ENCODE measurements around the gene PTGR2. TPM values are rescaled to one million over a fixed set of nuclear protein-coding genes. Genes with fewer than 3 reads are reported as not detected.

Gene PTGR2
- total and polyA plus RNA-seq, 2 of the 8 experiments (the other 6 are each of a cell fraction or from before 2014, with no cell fraction given) = 6.0 to 17.5 TPM

DNA sequence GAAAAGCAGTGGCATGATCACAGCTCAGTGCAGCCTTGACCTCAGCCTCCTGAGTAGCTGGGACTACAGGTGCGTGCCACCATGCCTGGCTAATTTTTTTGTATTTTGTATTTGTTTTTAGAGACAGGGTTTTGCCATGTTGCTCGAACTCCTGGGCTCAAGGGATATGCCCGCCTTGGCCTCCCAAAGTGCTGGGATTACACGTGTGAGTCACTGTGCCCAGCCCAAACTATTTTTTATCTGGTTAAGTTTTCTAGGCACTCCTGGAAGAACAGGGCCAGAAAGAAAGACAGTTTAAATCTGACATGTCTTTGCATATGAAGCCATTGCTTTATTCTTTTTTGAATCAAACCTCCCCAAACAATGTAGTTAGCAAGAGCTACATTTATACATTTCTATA, 27.5 kb upstream of the PTGR2 start:
- POLR2A ChIA-PET (ENCODE audit: partially characterized antibody) = no interaction called here
- no peaks in the 10 kb centered on the region; the same call in 1 of the 2 replicates for H3K23me2 ChIP-seq (ENCODE audit: low read depth, low read length)
- no peak overlapping the region for H4K8ac ChIP-seq (ENCODE audit: extremely low read depth, insufficient read depth, low read length)
- no peak overlapping the region for H2BK5ac ChIP-seq (ENCODE audit: low read depth, low read length)
- H3K9me3 ChIP-seq (ENCODE audit: insufficient read depth in 2 of 2, low read depth in 1 of 2, low read length in 1 of 2) = no peaks in the 10 kb centered on the region
- H3K56ac ChIP-seq (replicated peaks; ENCODE audit: insufficient read length, low read depth, low read length) = no peak overlapping the region
- no peak for DNase-seq (ENCODE audit: low read depth in 1 of 2, low spot score in 2 of 2)
- no peak overlapping the region for H2AFZ ChIP-seq (ENCODE audit: low read length)
- H3K18ac ChIP-seq (ENCODE audit: extremely low read depth, low read length) = no peak overlapping the region
- H3K27me3 ChIP-seq (replicated peaks in 1 of 4; ENCODE audit: control insufficient read depth in 3 of 4, extremely low read depth in 1 of 4, insufficient read depth in 3 of 4, low read length in 3 of 4) = no peaks in the 10 kb centered on the region; a peak in 1 of 7 replicates
- H3K9ac ChIP-seq (replicated peaks in 1 of 4; ENCODE audit: extremely low read depth in 1 of 4, low read depth in 3 of 4, low read length in 3 of 4) = no peak overlapping the region
- CTCF ChIA-PET (ENCODE audit: partially characterized antibody) = interaction anchor here (0.6 to 10.0 kb wide), 13 partner anchors 10 to 462 kb away, joined by 3 to 133 read pairs (median 3); no protein-coding TSS in a partner anchor
- H4K91ac ChIP-seq (replicated peaks; ENCODE audit: insufficient read length, low read length) = no peak overlapping the region
- no peak overlapping the region for H3K4me3 ChIP-seq (ENCODE audit: extremely low read depth in 1 of 4, insufficient read depth in 2 of 4, low read depth in 3 of 4, low read length in 4 of 4)
- H3K36me3 ChIP-seq (ENCODE audit: control insufficient read depth in 2 of 4, insufficient read depth in 4 of 4, low read length in 3 of 4) = no peaks in the 10 kb centered on the region
- no peak overlapping the region for H2BK20ac ChIP-seq (ENCODE audit: low read length)
- no peak overlapping the region for H2BK12ac ChIP-seq (ENCODE audit: low read depth, low read length)
- no peaks in the 10 kb centered on the region for H4K20me1 ChIP-seq (replicated peaks in 1 of 2; ENCODE audit: control insufficient read depth in 1 of 2, insufficient read depth in 2 of 2, low read length in 2 of 2)
- H2BK120ac ChIP-seq (replicated peaks; ENCODE audit: low read depth, low read length) = no peak overlapping the region
- H3K14ac ChIP-seq (ENCODE audit: insufficient read length) = no peak overlapping the region
- no peak overlapping the region for H2AK5ac ChIP-seq (ENCODE audit: low read depth, low read length)
- FAIRE-seq = no peak
- no peaks in the 10 kb centered on the region for H3K4me1 ChIP-seq (replicated peaks in 1 of 4; ENCODE audit: control insufficient read depth in 3 of 4, insufficient read depth in 4 of 4, low read length in 3 of 4)
- no peak overlapping the region for H3K4ac ChIP-seq (replicated peaks; ENCODE audit: insufficient read length, low read depth, low read length)
- H2BK15ac ChIP-seq (ENCODE audit: low read length) = no peak overlapping the region
- H3K23ac ChIP-seq (ENCODE audit: insufficient read length) = no peak overlapping the region
- 90% methylated on average over 4 of the region's 4 CpGs; no CpG with 5 or more reads in 1 of the 2 experiments for WGBS, 2 experiments (ENCODE audit: extremely low coverage in 1 of 2, insufficient coverage in 1 of 2, insufficient read length in 1 of 2, insufficient replicate concordance in 2 of 2, low coverage in 1 of 2, low lambda C conversion rate in 2 of 2, missing lambda C conversion rate in 1 of 2)
- no peak overlapping the region for H4K5ac ChIP-seq (ENCODE audit: insufficient read length, low read depth, low read length)
- no peaks in the 10 kb centered on the region for H3K79me2 ChIP-seq (ENCODE audit: control insufficient read depth in 1 of 2, insufficient read depth in 2 of 2, low read length in 2 of 2)
- H3K79me1 ChIP-seq (ENCODE audit: low read depth, low read length) = no peaks in the 10 kb centered on the region
- H3K4me2 ChIP-seq (ENCODE audit: insufficient read depth in 1 of 2, low read depth in 2 of 2, low read length in 2 of 2) = no peak overlapping the region
- H3K27ac ChIP-seq (ENCODE audit: low read depth, low read length) = no peak overlapping the region
- TF ChIP-seq, protein P1, sequence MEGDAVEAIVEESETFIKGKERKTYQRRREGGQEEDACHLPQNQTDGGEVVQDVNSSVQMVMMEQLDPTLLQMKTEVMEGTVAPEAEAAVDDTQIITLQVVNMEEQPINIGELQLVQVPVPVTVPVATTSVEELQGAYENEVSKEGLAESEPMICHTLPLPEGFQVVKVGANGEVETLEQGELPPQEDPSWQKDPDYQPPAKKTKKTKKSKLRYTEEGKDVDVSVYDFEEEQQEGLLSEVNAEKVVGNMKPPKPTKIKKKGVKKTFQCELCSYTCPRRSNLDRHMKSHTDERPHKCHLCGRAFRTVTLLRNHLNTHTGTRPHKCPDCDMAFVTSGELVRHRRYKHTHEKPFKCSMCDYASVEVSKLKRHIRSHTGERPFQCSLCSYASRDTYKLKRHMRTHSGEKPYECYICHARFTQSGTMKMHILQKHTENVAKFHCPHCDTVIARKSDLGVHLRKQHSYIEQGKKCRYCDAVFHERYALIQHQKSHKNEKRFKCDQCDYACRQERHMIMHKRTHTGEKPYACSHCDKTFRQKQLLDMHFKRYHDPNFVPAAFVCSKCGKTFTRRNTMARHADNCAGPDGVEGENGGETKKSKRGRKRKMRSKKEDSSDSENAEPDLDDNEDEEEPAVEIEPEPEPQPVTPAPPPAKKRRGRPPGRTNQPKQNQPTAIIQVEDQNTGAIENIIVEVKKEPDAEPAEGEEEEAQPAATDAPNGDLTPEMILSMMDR (IDR thresholded peaks at IDR 0.05; ENCODE audit: control extremely low read depth in 1 of 3, insufficient read depth in 1 of 3, low read depth in 1 of 3, low read length in 3 of 3) = no peak
- TF ChIP-seq JUN (IDR thresholded peaks at IDR 0.05; ENCODE audit: low read depth, low read length) (no peak), KDM5A (IDR thresholded peaks at IDR 0.05; ENCODE audit: low read length) (no peak), BRCA1 (IDR thresholded peaks at IDR 0.05; ENCODE audit: low read depth, low read length) (no peak), KDM4A (IDR thresholded peaks at IDR 0.05; ENCODE audit: low read depth, low read length, severe bottlenecking) (no peak), CHD1 (IDR thresholded peaks at IDR 0.05; ENCODE audit: low read depth, low read length) (no peak), SIN3A (conservative IDR thresholded peaks at IDR 0.05 in 1 of 2, IDR thresholded peaks at IDR 0.05 in 1 of 2; ENCODE audit: low read depth in 1 of 2, low read length in 2 of 2) (no peak)
- TF ChIP-seq, protein P2, sequence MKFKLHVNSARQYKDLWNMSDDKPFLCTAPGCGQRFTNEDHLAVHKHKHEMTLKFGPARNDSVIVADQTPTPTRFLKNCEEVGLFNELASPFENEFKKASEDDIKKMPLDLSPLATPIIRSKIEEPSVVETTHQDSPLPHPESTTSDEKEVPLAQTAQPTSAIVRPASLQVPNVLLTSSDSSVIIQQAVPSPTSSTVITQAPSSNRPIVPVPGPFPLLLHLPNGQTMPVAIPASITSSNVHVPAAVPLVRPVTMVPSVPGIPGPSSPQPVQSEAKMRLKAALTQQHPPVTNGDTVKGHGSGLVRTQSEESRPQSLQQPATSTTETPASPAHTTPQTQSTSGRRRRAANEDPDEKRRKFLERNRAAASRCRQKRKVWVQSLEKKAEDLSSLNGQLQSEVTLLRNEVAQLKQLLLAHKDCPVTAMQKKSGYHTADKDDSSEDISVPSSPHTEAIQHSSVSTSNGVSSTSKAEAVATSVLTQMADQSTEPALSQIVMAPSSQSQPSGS (IDR thresholded peaks at IDR 0.05; ENCODE audit: low read length) = no peak
- TF ChIP-seq, protein P3, sequence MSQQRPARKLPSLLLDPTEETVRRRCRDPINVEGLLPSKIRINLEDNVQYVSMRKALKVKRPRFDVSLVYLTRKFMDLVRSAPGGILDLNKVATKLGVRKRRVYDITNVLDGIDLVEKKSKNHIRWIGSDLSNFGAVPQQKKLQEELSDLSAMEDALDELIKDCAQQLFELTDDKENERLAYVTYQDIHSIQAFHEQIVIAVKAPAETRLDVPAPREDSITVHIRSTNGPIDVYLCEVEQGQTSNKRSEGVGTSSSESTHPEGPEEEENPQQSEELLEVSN (IDR thresholded peaks at IDR 0.05) = no peak
